Measurements from ENCODE around the gene MPDU1.

MPDU1 gene

GRCh38 chr17:7560172-7561027 lies 23.3 kb upstream of the MPDU1 start:
- DNase-seq (ENCODE audit: low read depth in 2 of 2): no peak

- DNase-seq (ENCODE audit: low read depth in 2 of 2): peak; percentile 34 to 43
Observed at GRCh38 chr17:7561028-7561575, 22.6 kb upstream of the MPDU1 start.

GRCh38 chr17:7561589-7562207 lies 22.0 kb upstream of the MPDU1 start, which contains the start of gene SENP3:
Gene SENP3 (plus strand): TSS chr17:7561919. CDS start chr17:7563077, 1,158 bp downstream.
- DNase-seq (ENCODE audit: low read depth in 2 of 2): peak; percentile 66 to 72

- no peak for DNase-seq (ENCODE audit: low read depth in 2 of 2)
Observed at GRCh38 chr17:7562208-7562605, 21.4 kb upstream of the MPDU1 start.

- DNase-seq (ENCODE audit: low read depth in 2 of 2): no peak
Observed at GRCh38 chr17:7563115-7563869, 20.4 kb upstream of the MPDU1 start.

- DNase-seq (ENCODE audit: low read depth in 2 of 2): no peak
Observed at GRCh38 chr17:7569571-7569970, 14.1 kb upstream of the MPDU1 start.

- no peak for DNase-seq (ENCODE audit: low read depth in 2 of 2)
Observed at GRCh38 chr17:7570351-7570750, 13.3 kb upstream of the MPDU1 start.

- DNase-seq (ENCODE audit: low read depth in 2 of 2): no peak
Observed at GRCh38 chr17:7572338-7572587, 11.4 kb upstream of the MPDU1 start.

GRCh38 chr17:7572588-7573323 lies 10.9 kb upstream of the MPDU1 start:
- peak; percentile 99 for DNase-seq (ENCODE audit: low read depth in 2 of 2)

- peak; percentile 85 to 87 for DNase-seq (ENCODE audit: low read depth in 2 of 2)
Observed at GRCh38 chr17:7573324-7574080, 10.2 kb upstream of the MPDU1 start.

- DNase-seq (ENCODE audit: low read depth in 2 of 2): no peak
Observed at GRCh38 chr17:7574176-7574953, 9.3 kb upstream of the MPDU1 start.

- DNase-seq (ENCODE audit: low read depth in 2 of 2): no peak
Observed at GRCh38 chr17:7575481-7575883, 8.2 kb upstream of the MPDU1 start.

GRCh38 chr17:7575959-7576358 lies 7.7 kb upstream of the MPDU1 start:
- DNase-seq (ENCODE audit: low read depth in 2 of 2): no peak

GRCh38 chr17:7576432-7576937 lies 7.2 kb upstream of the MPDU1 start:
- DNase-seq (ENCODE audit: low read depth in 2 of 2): no peak

GRCh38 chr17:7577327-7578199 lies 6.1 kb upstream of the MPDU1 start:
- no peak for DNase-seq (ENCODE audit: low read depth in 2 of 2)

GRCh38 chr17:7579001-7579833 lies 4.4 kb upstream of the MPDU1 start, which contains the start of gene CD68:
Gene CD68 (plus strand): TSS chr17:7579638. CDS start chr17:7579678, 40 bp downstream.
- DNase-seq (ENCODE audit: low read depth in 2 of 2): peak; percentile 57 to 65

GRCh38 chr17:7579834-7580603 lies 3.6 kb upstream of the MPDU1 start:
- DNase-seq (ENCODE audit: low read depth in 2 of 2): no peak

Measured in fibroblast of skin of left biceps (primary cell).